Epidermal melanocyte (primary cell): ENCODE measurements around the gene CHID1.

Source experiments
- DNase-seq: peaks from one replicate; pipeline ENCODE4 v3.0.0; 2011; ENCODE audit warnings: low spot score; ENCODE audit not compliant: insufficient read length

CHID1 gene

GRCh38 chr11:910044-910588 is 494 bp downstream of the CHID1 start:
- DNase-seq: no peak

GRCh38 chr11:909406-909805 is 1.2 kb downstream of the CHID1 start:
- DNase-seq: no peak

- no peak for DNase-seq
These were observed 2.3 kb downstream of the CHID1 start for GRCh38 chr11:908273-908672.

GRCh38 chr11:907668-908067 is 2.9 kb downstream of the CHID1 start:
- DNase-seq: no peak

GRCh38 chr11:905952-906351 is 4.7 kb downstream of the CHID1 start:
- DNase-seq: no peak

- no peak for DNase-seq
These were observed 6.2 kb downstream of the CHID1 start for GRCh38 chr11:904380-904779.

- DNase-seq: no peak
These were observed 9.1 kb downstream of the CHID1 start for GRCh38 chr11:901452-902061.

GRCh38 chr11:900545-900944 is 10.1 kb downstream of the CHID1 start:
- DNase-seq: no peak

- no peak for DNase-seq
These were observed 10.9 kb downstream of the CHID1 start for GRCh38 chr11:899724-900123.

- DNase-seq: no peak
These were observed 11.9 kb downstream of the CHID1 start for GRCh38 chr11:898540-899190.

- no peak for DNase-seq
These were observed 12.5 kb downstream of the CHID1 start for GRCh38 chr11:898143-898511.

- DNase-seq: no peak
These were observed 13.1 kb downstream of the CHID1 start for GRCh38 chr11:897253-898142.

- DNase-seq: no peak
These were observed 15.1 kb downstream of the CHID1 start for GRCh38 chr11:895331-896110.

- DNase-seq: no peak
These were observed 15.9 kb downstream of the CHID1 start for GRCh38 chr11:894575-895201.

- no peak for DNase-seq
These were observed 17.5 kb downstream of the CHID1 start for GRCh38 chr11:893008-893654.

GRCh38 chr11:890794-891540 is 19.6 kb downstream of the CHID1 start:
- DNase-seq: no peak

GRCh38 chr11:889687-890475 is 20.7 kb downstream of the CHID1 start:
- no peak for DNase-seq

GRCh38 chr11:889257-889656 is 21.4 kb downstream of the CHID1 start:
- DNase-seq: no peak
